ENCODE measurements around the gene MLLT3.

Gene MLLT3

GRCh38 chr9:20557285-20557684 lies 65.0 kb downstream of the MLLT3 start:
- no peak for DNase-seq (ENCODE audit: low spot score)

GRCh38 chr9:20553558-20554149 lies 68.6 kb downstream of the MLLT3 start:
- no peak for DNase-seq (ENCODE audit: low spot score)

- DNase-seq (ENCODE audit: low spot score) = no peak
These were observed 69.3 kb downstream of the MLLT3 start for GRCh38 chr9:20552874-20553557.

GRCh38 chr9:20551835-20552234 lies 70.5 kb downstream of the MLLT3 start:
- no peak for DNase-seq (ENCODE audit: low spot score)

GRCh38 chr9:20551236-20551635 lies 71.1 kb downstream of the MLLT3 start:
- DNase-seq (ENCODE audit: low spot score) = no peak

GRCh38 chr9:20550326-20550725 lies 72.0 kb downstream of the MLLT3 start:
- DNase-seq (ENCODE audit: low spot score) = no peak

GRCh38 chr9:20549053-20549452 lies 73.2 kb downstream of the MLLT3 start:
- no peak for DNase-seq (ENCODE audit: low spot score)

- no peak for DNase-seq (ENCODE audit: low spot score)
These were observed 77.2 kb downstream of the MLLT3 start for GRCh38 chr9:20545023-20545622.

- DNase-seq (ENCODE audit: low spot score) = no peak
These were observed 82.0 kb downstream of the MLLT3 start for GRCh38 chr9:20540169-20540863.

- DNase-seq (ENCODE audit: low spot score) = no peak
These were observed 83.3 kb downstream of the MLLT3 start for GRCh38 chr9:20538956-20539355.

GRCh38 chr9:20538092-20538491 lies 84.2 kb downstream of the MLLT3 start:
- no peak for DNase-seq (ENCODE audit: low spot score)

GRCh38 chr9:20537294-20537693 lies 85.0 kb downstream of the MLLT3 start:
- no peak for DNase-seq (ENCODE audit: low spot score)

- no peak for DNase-seq (ENCODE audit: low spot score)
These were observed 89.7 kb downstream of the MLLT3 start for GRCh38 chr9:20532584-20532983.

GRCh38 chr9:20529837-20530236 lies 92.5 kb downstream of the MLLT3 start:
- DNase-seq (ENCODE audit: low spot score) = no peak

- no peak for DNase-seq (ENCODE audit: low spot score)
These were observed 94.0 kb downstream of the MLLT3 start for GRCh38 chr9:20528253-20528652.

- DNase-seq (ENCODE audit: low spot score) = no peak
These were observed 95.6 kb downstream of the MLLT3 start for GRCh38 chr9:20526500-20527319.

GRCh38 chr9:20524776-20525175 lies 97.5 kb downstream of the MLLT3 start:
- DNase-seq (ENCODE audit: low spot score) = no peak

GRCh38 chr9:20518737-20519136 lies 103.6 kb downstream of the MLLT3 start:
- no peak for DNase-seq (ENCODE audit: low spot score)

GRCh38 chr9:20513126-20513913 lies 109.0 kb downstream of the MLLT3 start:
- DNase-seq (ENCODE audit: low spot score) = no peak

- DNase-seq (ENCODE audit: low spot score) = no peak
These were observed 109.7 kb downstream of the MLLT3 start for GRCh38 chr9:20512636-20513035.

GRCh38 chr9:20512106-20512505 lies 110.2 kb downstream of the MLLT3 start:
- no peak for DNase-seq (ENCODE audit: low spot score)

Measured in putamen (tissue), 1 donor.